ENCODE data around the gene USP2.

Gene USP2

DNA sequence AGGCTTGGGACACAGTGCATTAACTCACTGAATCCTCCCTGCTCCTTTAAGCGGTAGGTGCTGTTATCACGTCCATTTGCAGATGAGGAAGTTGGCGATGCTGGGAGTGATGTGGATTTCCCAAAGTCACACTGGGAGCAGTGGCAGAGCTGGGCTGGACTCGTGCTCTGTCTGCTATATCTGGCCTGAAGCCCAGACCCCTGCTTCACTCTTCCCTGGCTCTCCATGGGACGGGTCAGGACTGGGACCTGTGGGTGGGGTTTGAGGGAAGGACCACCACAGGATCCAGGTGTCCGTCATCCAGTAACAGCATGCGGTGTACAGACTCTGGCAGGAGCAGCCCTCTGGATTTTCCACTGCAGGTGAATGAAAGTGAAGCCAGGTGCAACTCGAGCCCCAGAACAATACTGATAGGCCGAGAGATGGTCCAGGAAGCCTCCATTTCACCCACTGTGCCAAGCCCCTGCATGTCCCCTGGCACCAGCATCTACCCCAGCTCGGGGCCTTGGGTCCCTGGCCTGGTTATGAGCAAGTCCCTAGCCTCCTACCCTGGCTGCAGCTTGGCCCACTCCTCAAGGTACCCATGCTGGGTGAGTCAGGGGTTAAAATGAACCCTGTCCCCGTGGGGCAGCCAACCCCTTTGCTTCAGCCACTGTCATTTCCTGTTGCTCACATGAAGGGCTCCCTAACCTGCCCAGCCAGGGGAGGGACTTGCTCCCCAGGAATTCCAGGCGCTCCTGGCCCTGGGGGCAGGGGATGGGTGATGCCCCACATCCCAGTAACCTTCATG is 4.2 kb downstream of the USP2 start:
- no peak for DNase-seq (ENCODE audit: low read depth in 2 of 2, low spot score in 1 of 2)

GRCh38 chr11:119376197-119376847 is 5.2 kb downstream of the USP2 start:
- no peak for DNase-seq (ENCODE audit: low read depth in 2 of 2, low spot score in 1 of 2)

DNA sequence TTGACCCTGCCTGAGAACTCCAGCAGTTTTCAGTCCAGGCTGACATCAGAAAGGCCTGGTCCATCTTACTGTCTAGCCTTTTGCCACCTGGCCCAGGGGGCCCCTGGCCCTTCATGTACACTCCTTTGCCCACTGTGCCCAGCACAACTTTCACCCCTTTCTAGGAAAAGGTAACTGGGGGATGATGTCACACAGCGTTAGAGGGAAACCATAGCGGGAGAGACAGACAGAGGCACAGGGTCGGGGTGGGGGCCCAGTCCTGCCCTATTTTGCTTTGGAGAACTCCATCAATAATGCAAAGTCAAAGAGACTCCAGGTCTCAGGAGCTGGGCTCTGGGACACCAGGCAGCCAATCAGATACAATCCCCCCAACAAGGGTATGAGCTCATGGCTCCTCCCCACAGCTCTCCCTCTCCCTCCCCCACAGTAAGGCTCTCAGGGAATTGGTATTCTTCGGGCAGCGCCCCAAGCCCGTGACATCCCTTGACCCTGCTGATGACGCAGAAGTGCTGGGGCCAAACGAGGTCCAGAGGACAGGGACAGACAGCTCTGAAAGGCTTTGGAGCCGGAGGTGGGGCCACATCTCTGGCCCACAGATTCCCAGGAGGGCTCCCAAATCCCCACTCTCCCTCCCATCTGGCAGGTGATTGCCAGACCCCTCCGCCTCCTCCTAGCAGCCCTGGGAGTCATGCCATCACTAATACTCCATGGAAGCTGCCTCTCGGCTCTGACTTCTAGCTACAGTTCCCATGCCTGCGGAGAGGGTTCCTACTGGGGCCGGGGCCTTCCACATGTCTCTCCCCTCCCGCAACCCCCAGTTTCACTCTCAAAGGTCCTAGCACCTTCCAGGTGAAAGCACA is 5.9 kb downstream of the USP2 start:
- DNase-seq (ENCODE audit: low read depth in 2 of 2, low spot score in 1 of 2): no peak

GRCh38 chr11:119374632-119375336 is 6.7 kb downstream of the USP2 start:
- DNase-seq (ENCODE audit: low read depth in 2 of 2, low spot score in 1 of 2): no peak

DNA sequence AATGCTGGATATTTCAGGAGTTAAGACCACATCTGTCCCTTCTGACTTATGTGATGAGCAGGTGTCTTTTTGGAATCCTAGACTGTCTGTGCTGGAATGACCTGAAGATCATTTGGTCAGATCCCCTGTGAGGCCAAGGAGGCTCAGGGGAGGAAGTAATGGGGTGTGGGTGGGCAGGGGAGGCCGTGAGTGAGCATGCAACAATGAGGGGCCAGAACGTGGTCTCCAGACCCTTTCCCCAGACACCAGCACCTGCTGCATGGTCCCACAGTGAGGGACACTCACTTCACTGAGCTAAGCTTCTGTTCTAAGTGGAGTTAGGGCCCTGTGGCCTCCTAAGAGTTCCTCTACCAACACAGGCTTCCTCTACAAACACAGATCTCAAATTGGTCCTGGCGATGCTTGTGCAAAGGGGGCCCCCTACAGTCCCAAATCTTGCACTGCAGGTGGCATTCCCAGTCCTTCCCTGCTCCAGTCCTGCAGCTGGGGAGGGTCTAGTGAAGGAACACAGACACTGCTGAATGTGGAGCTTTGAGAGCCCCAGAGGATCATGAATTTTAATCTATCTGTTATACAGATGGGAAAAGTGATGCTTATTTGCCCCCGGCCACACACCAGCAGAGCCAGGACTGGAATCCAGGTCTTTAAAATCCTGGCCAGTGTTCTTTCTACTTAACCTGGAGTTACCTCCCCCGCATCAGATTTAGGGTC is 7.4 kb downstream of the USP2 start:
- no peak for DNase-seq (ENCODE audit: low read depth in 2 of 2, low spot score in 1 of 2)

GRCh38 chr11:119373059-119373920 is 8.2 kb downstream of the USP2 start:
- no peak for DNase-seq (ENCODE audit: low read depth in 2 of 2, low spot score in 1 of 2)

DNA sequence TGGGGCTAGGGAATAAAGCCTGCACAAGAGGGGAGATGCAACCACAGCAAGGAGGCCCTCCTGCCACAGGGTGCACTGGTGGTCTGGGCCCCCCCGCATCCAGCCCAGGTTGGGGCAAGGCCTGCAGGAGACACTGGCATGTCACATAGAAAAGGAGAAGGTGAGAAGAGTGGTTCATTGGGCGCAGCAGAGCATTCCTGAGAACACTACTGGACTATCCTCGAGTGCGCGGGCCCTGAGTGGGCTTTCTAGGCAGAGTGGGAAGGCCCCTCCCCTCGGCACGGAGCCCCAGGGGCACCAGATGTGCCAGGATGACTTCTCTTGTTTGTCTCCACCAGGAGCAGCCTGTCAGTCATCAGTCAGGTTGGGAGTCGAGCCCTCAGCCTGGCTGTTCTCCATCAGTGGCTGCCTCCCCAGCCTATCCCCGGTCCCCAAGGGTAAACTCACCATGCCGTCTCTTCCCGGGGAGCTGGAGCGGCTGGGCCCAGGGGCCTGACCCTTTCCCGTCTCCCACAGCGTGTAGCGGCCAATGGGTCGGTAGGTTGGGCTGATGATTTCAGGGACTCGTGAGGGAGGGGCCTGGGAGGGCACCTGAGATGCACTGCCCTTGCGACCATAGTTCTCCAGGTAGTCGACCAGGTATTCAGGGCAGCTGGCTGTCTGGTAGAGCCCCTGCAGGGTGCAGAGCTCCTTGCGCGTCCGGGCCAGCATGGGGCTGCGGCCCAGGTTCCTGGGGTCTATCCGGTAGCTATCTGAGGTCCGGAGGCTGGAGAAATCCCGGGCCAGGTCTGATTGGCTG is 9.0 kb downstream of the USP2 start:
- no peak for DNase-seq (ENCODE audit: low read depth in 2 of 2, low spot score in 1 of 2)

GRCh38 chr11:119371778-119372182 is 9.7 kb downstream of the USP2 start:
- no peak for DNase-seq (ENCODE audit: low read depth in 2 of 2, low spot score in 1 of 2)

GRCh38 chr11:119371067-119371601 is 10.4 kb downstream of the USP2 start:
- DNase-seq (ENCODE audit: low read depth in 2 of 2, low spot score in 1 of 2): no peak

DNA sequence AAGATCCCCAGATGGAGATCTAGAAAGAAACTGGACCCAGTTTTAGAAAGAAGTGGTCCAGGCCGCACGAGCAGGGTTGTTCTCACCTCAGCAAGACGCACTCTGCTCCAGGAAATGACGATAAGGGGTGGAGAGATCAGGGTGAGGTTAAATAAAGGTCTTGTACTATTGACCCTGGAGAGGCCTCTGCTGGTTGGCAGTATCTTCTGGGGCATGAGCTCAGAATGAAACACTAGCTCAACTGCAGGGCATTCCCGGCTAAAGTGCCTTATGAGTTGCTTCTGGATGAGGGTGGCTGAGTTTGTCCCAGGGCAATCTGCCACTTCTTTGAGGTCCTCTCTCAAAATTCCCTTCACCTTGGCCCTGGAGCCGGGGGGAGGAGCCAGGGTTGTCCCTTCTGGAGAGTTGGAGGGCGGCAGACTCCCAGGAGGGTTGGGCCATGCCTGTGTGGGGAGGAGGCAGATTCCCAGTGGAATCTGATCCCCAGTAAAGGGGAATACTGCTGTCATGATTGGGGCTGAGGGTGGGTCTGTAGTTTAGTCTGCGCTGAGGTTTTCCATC is 10.9 kb downstream of the USP2 start:
- DNase-seq (ENCODE audit: low read depth in 2 of 2, low spot score in 1 of 2): no peak

DNA sequence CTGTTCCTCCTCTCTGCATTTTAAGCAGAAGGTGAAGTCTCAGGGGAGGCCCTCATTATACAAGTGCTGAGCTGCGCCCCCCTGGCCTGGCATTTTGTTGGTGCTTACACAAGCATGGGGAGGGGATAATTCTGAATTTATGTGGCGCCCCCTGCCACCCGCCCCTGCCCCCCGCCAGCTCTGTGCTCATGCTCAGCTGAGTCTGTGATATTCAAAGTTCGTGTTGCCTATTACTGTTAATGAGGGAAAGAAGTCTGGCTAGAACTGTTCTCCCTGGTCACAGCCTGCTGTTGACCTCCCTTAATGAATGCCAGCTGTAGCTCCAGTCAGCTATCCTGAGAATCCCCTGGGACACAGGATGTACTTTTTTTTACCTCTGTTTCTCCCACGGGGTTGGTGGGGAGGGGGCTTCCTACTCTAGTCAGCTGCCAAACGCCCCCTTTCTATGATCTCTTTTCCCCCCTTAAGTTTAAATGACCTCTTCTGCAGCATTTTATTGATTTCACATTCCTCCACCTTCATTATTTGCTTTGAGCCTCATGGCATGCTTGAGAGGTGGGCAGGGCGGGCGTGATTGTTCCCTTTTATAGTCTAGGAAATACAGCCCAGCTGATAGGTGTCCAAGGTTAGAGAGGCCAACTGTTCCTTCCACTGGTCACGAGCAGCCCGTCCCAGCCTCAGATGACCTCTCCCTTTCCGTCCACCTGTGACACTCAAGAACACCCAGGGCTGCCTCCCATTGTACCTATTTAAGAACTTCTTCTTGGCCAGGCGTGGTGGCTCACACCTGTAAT is 12.2 kb downstream of the USP2 start:
- DNase-seq (ENCODE audit: low read depth in 2 of 2, low spot score in 1 of 2): no peak

DNA sequence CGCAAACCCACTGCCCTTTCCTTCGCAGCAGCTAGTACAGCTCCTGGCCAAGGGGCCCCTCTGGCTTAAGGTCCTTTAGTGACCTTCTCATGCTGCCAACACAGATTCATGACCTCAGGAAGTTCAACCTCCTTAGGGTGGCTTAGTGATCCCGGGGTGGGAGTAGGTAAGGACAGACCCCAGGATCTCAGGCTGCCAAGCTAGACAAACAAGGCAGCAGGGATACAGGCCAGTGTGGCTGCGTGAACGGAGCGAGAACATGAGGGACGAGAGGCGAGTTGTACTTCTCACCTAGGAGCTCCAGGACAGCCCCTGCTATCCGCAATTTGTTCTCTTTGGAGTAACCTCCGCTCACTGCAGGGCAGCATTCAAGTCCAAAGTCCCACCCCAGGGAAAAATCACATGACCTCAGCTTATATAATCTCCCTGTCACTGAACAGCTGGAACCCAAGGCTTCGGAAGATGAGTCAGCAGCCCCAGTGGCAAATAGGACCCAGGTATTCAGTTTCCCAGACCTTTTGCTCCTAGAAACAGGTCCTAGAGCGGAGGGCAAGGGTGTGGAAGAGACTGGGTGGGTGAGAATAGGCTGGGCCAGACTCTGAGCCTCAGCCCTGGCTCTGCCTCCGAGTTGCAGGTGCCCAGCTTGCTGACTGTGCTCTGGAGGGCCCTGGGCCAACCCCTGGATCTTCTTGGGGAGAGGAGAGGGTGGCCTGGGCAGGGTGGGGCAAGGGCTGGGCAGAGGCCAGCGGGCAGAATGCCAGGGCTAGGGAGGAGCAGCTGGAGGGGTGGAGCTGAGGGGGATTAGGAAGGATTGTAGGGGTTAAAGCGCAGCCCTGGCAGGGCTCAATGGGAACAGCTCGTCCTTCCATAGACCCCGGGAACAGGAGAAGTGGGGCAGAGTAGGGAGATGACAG is 13.1 kb downstream of the USP2 start:
- DNase-seq (ENCODE audit: low read depth in 2 of 2, low spot score in 1 of 2): no peak

DNA sequence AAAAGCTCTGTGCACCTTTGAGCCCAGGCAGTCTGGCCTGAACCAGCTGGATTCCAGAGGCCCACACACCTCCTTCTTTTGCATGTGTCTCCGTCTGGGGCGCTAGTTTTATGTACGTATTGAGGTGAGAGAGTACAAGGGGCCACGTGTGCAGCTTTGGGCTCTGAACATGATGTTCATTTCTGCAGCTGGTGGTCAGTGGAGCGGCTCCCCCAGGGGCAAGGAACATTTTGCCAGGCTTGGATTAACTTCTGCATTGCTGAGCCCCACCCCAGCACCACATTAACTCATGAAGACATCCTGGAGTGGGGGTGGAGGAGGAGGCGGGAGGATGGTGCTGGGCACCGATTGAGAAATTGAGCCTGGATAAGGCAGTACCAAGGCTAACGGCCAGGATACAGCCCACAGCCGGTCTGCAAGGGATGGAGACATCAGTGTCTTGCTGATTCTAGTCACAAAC is 13.8 kb downstream of the USP2 start:
- no peak for DNase-seq (ENCODE audit: low read depth in 2 of 2, low spot score in 1 of 2)

- no peak for DNase-seq (ENCODE audit: low read depth in 2 of 2, low spot score in 1 of 2)
These were observed 14.5 kb downstream of the USP2 start for GRCh38 chr11:119366690-119367620.

DNA sequence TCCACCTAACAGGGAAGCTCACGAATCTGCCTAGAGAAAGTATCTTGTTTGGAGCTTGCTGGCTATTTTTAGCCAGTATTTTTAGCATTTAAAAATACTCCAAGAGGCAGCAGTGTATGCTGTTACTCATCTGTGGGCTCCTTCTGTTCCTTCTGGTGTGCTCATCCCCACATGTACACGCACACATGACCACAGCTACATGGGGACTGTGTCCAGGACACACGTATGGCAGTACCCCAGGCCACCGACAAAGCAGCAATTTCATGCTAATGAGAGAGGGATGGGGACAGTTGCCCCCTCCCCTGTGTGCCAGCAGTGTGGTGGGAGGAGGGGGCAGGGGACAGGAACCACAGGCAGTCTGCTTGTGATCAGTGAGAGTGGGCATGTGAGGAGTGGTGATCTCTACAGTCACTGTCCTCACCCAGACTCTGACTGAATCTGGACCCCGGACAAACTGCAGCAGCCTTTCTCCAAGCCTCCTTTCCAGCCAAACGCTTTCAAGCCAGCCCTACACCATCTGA is 16.4 kb downstream of the USP2 start:
- DNase-seq (ENCODE audit: low read depth in 2 of 2, low spot score in 1 of 2): no peak
